IMR-90 (cell line): Measurements from ENCODE around the gene WBP1L. TPM values are rescaled to one million over a fixed set of nuclear protein-coding genes. Genes with fewer than 3 reads are reported as not detected.

Experiments
- ATAC-seq: fragments of 200-7000 bp; cut with Tn5 transposase; 2 replicates; pipeline ENCODE4 v1.9.1; 2020; ENCODE audit warnings: low read depth, mild to moderate bottlenecking, moderate library complexity
- BruUV-seq: library from RNA; stranded (reverse); fragments of 400-500 nt; replicated peaks from 2 replicates; lab custom pipeline; 2021; lab: Mats Ljungman, UMichigan
- CTCF ChIA-PET: fragments of 300-600 bp; formaldehyde crosslinking; extraction: SDS; loops from one replicate; lab custom pipeline; 2021; ENCODE audit warnings: antibody characterized with exemption; lab: Yijun Ruan, JAX
- POLR2A ChIA-PET: fragments of 300-600 bp; sonication (Branson Sonifier 250); formaldehyde crosslinking; loops from one replicate; lab custom pipeline; 2022; ENCODE audit warnings: antibody characterized with exemption; ENCODE audit not compliant: unreplicated experiment; lab: Charles Lee
- DNase-seq: peaks from one replicate; pipeline ENCODE4 v3.0.0; 2013
- H2AFZ ChIP-seq: replicated peaks from 2 replicates; pipeline ENCODE3; 2013; ENCODE audit warnings: low read length, mild to moderate bottlenecking; ENCODE audit not compliant: poor library complexity
- H2AK5ac ChIP-seq: 2 replicates; pipeline ENCODE4 v1.6.1; 2013; ENCODE audit warnings: low read depth, low read length, inconsistent platforms
- H2AK9ac ChIP-seq: replicated peaks from 2 replicates; pipeline ENCODE3; 2013; ENCODE audit warnings: mild to moderate bottlenecking, low read depth, low read length, moderate library complexity; ENCODE audit not compliant: poor library complexity
- H2BK120ac ChIP-seq: 2 replicates; pipeline ENCODE4 v1.6.1; 2013; ENCODE audit warnings: low read depth, low read length, inconsistent platforms
- H2BK15ac ChIP-seq: 3 replicates; pipeline ENCODE4 v1.6.1; 2013; ENCODE audit warnings: low read depth, low read length, inconsistent platforms
- H2BK20ac ChIP-seq: 2 replicates; pipeline ENCODE4 v1.6.1; 2013; ENCODE audit warnings: low read depth, mild to moderate bottlenecking, inconsistent platforms, low read length, moderate library complexity
- H2BK5ac ChIP-seq: 2 replicates; pipeline ENCODE4 v1.6.1; 2013; ENCODE audit warnings: mild to moderate bottlenecking, low read depth, low read length, inconsistent platforms; ENCODE audit not compliant: poor library complexity, severe bottlenecking
- H3K14ac ChIP-seq: replicated peaks from 2 replicates; pipeline ENCODE4 v1.6.1; 2013; ENCODE audit warnings: low read depth, low read length, inconsistent platforms
- H3K18ac ChIP-seq: 2 replicates; pipeline ENCODE4 v1.6.1; 2013; ENCODE audit warnings: low read depth, low read length, control low read depth
- H3K23ac ChIP-seq: 2 replicates; pipeline ENCODE4 v1.6.1; 2013; ENCODE audit warnings: low read depth, low read length, inconsistent platforms
- H3K27ac ChIP-seq: 2 replicates; pipeline ENCODE4 v1.5.1; 2013; ENCODE audit warnings: mild to moderate bottlenecking, control low read depth, low read length; ENCODE audit not compliant: insufficient read depth
- H3K27me3 ChIP-seq: 2 replicates; pipeline ENCODE4 v1.6.1; 2013; ENCODE audit warnings: low read length; ENCODE audit not compliant: control insufficient read depth, insufficient read depth
- H3K36me3 ChIP-seq: 2 replicates; pipeline ENCODE4 v1.6.1; 2013; ENCODE audit warnings: low read length, mixed read lengths; ENCODE audit not compliant: control insufficient read depth, insufficient read depth
- H3K4ac ChIP-seq: 2 replicates; pipeline ENCODE4 v1.6.1; 2013; ENCODE audit warnings: low read depth, low read length, inconsistent platforms
- H3K4me1 ChIP-seq: 2 replicates; pipeline ENCODE4 v1.6.1; 2013; ENCODE audit warnings: low read length, mixed read lengths; ENCODE audit not compliant: control insufficient read depth, insufficient read depth
- H3K4me2 ChIP-seq: 2 replicates; pipeline ENCODE4 v1.6.1; 2013; ENCODE audit warnings: low read depth, mild to moderate bottlenecking, control low read depth, low read length, moderate library complexity
- H3K4me3 ChIP-seq: 2 replicates; pipeline ENCODE4 v1.5.1; 2013; ENCODE audit warnings: low read depth, mild to moderate bottlenecking, control low read depth, low read length, moderate library complexity; ENCODE audit not compliant: insufficient read depth
- H3K56ac ChIP-seq: 2 replicates; pipeline ENCODE4 v1.6.1; 2013; ENCODE audit warnings: low read length, inconsistent platforms; ENCODE audit not compliant: insufficient read depth; ENCODE audit errors: extremely low read depth
- H3K79me1 ChIP-seq, 2 experiments: 2 replicates each; pipeline ENCODE4 v1.6.1; 2013; ENCODE audit warnings: low read length in 2 of 2, inconsistent platforms in 1 of 2, low read depth in 1 of 2
- H3K9ac ChIP-seq: 2 replicates; pipeline ENCODE4 v1.6.1; 2013; ENCODE audit warnings: low read depth, low read length, control low read depth
- H3K9me1 ChIP-seq: 2 replicates; pipeline ENCODE4 v1.6.1; 2013; ENCODE audit warnings: low read length, inconsistent platforms; ENCODE audit not compliant: insufficient read depth
- H3K9me3 ChIP-seq: 2 replicates; pipeline ENCODE4 v1.6.1; 2013; ENCODE audit warnings: low read length; ENCODE audit not compliant: control insufficient read depth, insufficient read depth
- H4K20me1 ChIP-seq: 2 replicates; pipeline ENCODE4 v1.6.1; 2013; ENCODE audit warnings: low read length, inconsistent platforms; ENCODE audit not compliant: insufficient read depth
- H4K5ac ChIP-seq: 2 replicates; pipeline ENCODE4 v1.6.1; 2013; ENCODE audit warnings: mild to moderate bottlenecking, low read depth, low read length, control low read depth
- H4K8ac ChIP-seq, 2 experiments: 2 replicates each; pipeline ENCODE4 v1.6.1; 2013; ENCODE audit warnings: low read depth in 2 of 2, low read length in 2 of 2, control low read depth in 1 of 2, inconsistent platforms in 1 of 2
- H4K91ac ChIP-seq: 2 replicates; pipeline ENCODE4 v1.6.1; 2013; ENCODE audit warnings: low read depth, low read length, inconsistent platforms; ENCODE audit not compliant: insufficient read depth
- CEBPB ChIP-seq: IDR thresholded peaks from 2 replicates; pipeline ENCODE4 v1.6.1; 2012; ENCODE audit warnings: low read depth, low read length, improper control_type of control experiment
- MAFK ChIP-seq: IDR thresholded peaks from 2 replicates; pipeline ENCODE4 v1.6.1; 2012; ENCODE audit warnings: low read depth, low read length, improper control_type of control experiment
- MAZ ChIP-seq: IDR thresholded peaks from 2 replicates; pipeline ENCODE4 v1.6.1; 2012; ENCODE audit warnings: low read depth, mild to moderate bottlenecking, low read length, improper control_type of control experiment, moderate library complexity, borderline replicate concordance
- POLR2A ChIP-seq: IDR thresholded peaks from 2 replicates; pipeline ENCODE4 v1.6.1; 2012; ENCODE audit warnings: mild to moderate bottlenecking, low read depth, low read length
- RAD21 ChIP-seq: IDR thresholded peaks from 2 replicates; pipeline ENCODE4 v1.6.1; 2012; ENCODE audit warnings: low read length, improper control_type of control experiment
- RCOR1 ChIP-seq: IDR thresholded peaks from 2 replicates; pipeline ENCODE4 v1.6.1; 2012; ENCODE audit warnings: mild to moderate bottlenecking, low read length, improper control_type of control experiment; ENCODE audit not compliant: insufficient replicate concordance
- SMC3 ChIP-seq: fragments of 150-350 bp; IDR thresholded peaks from 2 replicates; pipeline ENCODE4 v1.6.1; 2016; ENCODE audit warnings: low read depth, mild to moderate bottlenecking, antibody characterized with exemption, low read length, moderate library complexity
- USF2 ChIP-seq: fragments of 150-350 bp; IDR thresholded peaks from 2 replicates; pipeline ENCODE4 v1.6.1; 2017; ENCODE audit warnings: mild to moderate bottlenecking, antibody characterized with exemption, low read length, low read depth
- WGBS, 2 experiments: methylation state at CpG; one replicate each; pipeline versions ENCODE4 v1.1.5 to v1.1.7; 2013; ENCODE audit warnings: missing lambda C conversion rate in 2 of 2; ENCODE audit not compliant: insufficient read length in 1 of 2; ENCODE audit errors: extremely low coverage in 2 of 2; 5-methylcytosine and 5-hydroxymethylcytosine counted together
- dilution Hi-C: fragments of 300-500 bp; cut with HindIII; formaldehyde crosslinking; loops from one replicate; pipeline ENCODE4 v1.14.3; 2018; ENCODE audit warnings: low sequenced_read_pairs; ENCODE audit not compliant: unreplicated experiment
- in situ Hi-C: fragments of 300-500 bp; cut with MboI; formaldehyde crosslinking; loops from 3 replicates; pipeline ENCODE4 v1.14.3; 2019; ENCODE audit warnings: low sequenced_read_pairs, inconsistent platforms, mixed read lengths
- intact Hi-C: fragments of 100-400 bp; cut with micrococcal nuclease; formaldehyde crosslinking; loops from 2 replicates; pipeline ENCODE4 v1.10.0; 2022
- polyA plus RNA-seq, 3 experiments: library from polyadenylated mRNA; depleted of rRNA; stranded (reverse); fragments of >200 nt; gene quantifications; 2 replicates each; pipeline ENCODE4 v1.2.3, GENCODE V29; 2012; ENCODE audit warnings: low replicate concordance in 1 of 3
- total RNA-seq: library from RNA; depleted of rRNA; stranded (reverse); fragments of >200 nt; gene quantifications from 2 replicates; pipeline ENCODE4 v1.2.3, GENCODE V29; 2012

The WBP1L gene
- total and polyA plus RNA-seq, 2 of the 4 experiments (the other 2 are of a cell fraction) = 20.7 to 31.0 TPM

- Histone ChIP-seq H3K4me3 (no peak overlapping the region), H3K23ac (no peak overlapping the region), H3K9me1 (no peaks in the 10 kb centered on the region), H4K20me1 (no peaks in the 10 kb centered on the region), H3K18ac (no peak overlapping the region), H2AK9ac (no peak overlapping the region), H2AK5ac (no peak overlapping the region), H2AFZ (no peak overlapping the region), H3K27ac (no peak overlapping the region), H4K91ac (no peak overlapping the region), H3K14ac (no peak overlapping the region), H3K36me3 (peaks cover 9% of the 10 kb centered on the region), H2BK5ac (no peak overlapping the region), H3K9me3 (no peaks in the 10 kb centered on the region), H3K4me2 (no peak overlapping the region), H4K8ac (no peak overlapping the region), H2BK20ac (no peak overlapping the region), H3K4me1 (peaks cover 3% of the 10 kb centered on the region), H3K9ac (no peak overlapping the region), H4K5ac (no peak overlapping the region), H2BK120ac (no peak overlapping the region), H3K4ac (no peak overlapping the region), H3K56ac (no peak overlapping the region), H2BK15ac (no peak overlapping the region), H3K27me3 (no peaks in the 10 kb centered on the region), H3K79me1 (peaks cover 3 to 9% of the 10 kb centered on the region in 2 experiments; a peak in 3 of 4 replicates)
- ChIA-PET CTCF (interaction anchor here (0.7 kb wide), 1 partner anchor 11 kb away, joined by 3 read pairs; no protein-coding TSS in a partner anchor), POLR2A (no interaction called here)
- in situ Hi-C loops = no loop called here
- BruUV-seq = no TSS peak
- intact Hi-C loops = no loop called here
- WGBS, 2 experiments = no CpG with 5 or more reads among the region's 2 CpGs
- no peak for TF ChIP-seq POLR2A
- TF ChIP-seq MAZ = no peak
- no peak for TF ChIP-seq CEBPB
- TF ChIP-seq RAD21 = no peak
- no peak for TF ChIP-seq MAFK
- no peak for TF ChIP-seq RCOR1
- no peak for TF ChIP-seq SMC3
- no peak for TF ChIP-seq USF2
- ATAC-seq = no peak
- DNase-seq = no peak
- dilution Hi-C loops = no loop called here
Observed at GRCh38 chr10:102698894-102699293, 44.9 kb upstream of the WBP1L start.
